Thyroid gland (tissue), 4 donors: ENCODE measurements around the gene ADAM33.

Experiments
- CTCF ChIP-seq, 6 experiments: fragments of 200-600 bp in 3 of 6; fragments of 450-650 bp in 3 of 6; sonication (generic) in 3 of 6; IDR thresholded peaks; one replicate each; pipeline ENCODE4 v1.5.1; 2016 to 2019; ENCODE audit warnings: antibody characterized with exemption in 6 of 6, mild to moderate bottlenecking in 2 of 6, inconsistent platforms in 1 of 6, moderate library complexity in 1 of 6
- POLR2A ChIP-seq, 2 donors: fragments of 450-650 bp; IDR thresholded peaks; one replicate each; pipeline ENCODE4 v1.6.1; 2017; ENCODE audit warnings: antibody characterized with exemption in 2 of 2, mild to moderate bottlenecking in 2 of 2, moderate library complexity in 1 of 2

GRCh38 chr20:3663858-3664257 lies 18.0 kb downstream of the ADAM33 start:
- TF ChIP-seq CTCF (IDR thresholded peaks at IDR 0.05) (no peak), POLR2A (IDR thresholded peaks at IDR 0.05) (no peak)
